Measurements from ENCODE around the gene MRPL55. TPM values are rescaled to one million over a fixed set of nuclear protein-coding genes. Genes with fewer than 3 reads are reported as not detected.
"Not testable (repeated sequence)": the region's sequence is repeated elsewhere in the genome, so short reads cannot be mapped to it uniquely, and the experiment has no call there.

MRPL55 gene
- total RNA-seq, 1 donor from 2014 or later = 38.0 TPM

DNA sequence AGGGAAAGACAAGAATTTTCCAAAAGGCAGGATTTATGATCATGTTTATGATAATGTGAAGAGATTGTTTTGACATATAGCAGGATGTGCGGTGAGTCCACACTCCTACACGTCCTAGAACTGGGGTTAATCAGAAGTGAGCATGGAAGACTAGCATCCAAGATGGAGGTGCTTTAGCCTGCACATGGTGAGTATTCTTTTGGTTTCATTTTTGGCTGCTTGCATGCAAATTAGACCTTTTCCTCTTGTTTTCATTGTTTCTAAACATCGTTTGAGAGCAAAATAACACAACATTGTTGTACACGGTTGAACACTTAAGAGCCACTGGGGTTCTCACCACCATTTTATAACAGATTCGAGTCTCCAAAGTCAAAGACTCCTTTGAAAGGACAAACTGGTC, 16.1 kb upstream of the MRPL55 start:
- no peak for DNase-seq (ENCODE audit: low spot score)
- no peak for ATAC-seq

DNA sequence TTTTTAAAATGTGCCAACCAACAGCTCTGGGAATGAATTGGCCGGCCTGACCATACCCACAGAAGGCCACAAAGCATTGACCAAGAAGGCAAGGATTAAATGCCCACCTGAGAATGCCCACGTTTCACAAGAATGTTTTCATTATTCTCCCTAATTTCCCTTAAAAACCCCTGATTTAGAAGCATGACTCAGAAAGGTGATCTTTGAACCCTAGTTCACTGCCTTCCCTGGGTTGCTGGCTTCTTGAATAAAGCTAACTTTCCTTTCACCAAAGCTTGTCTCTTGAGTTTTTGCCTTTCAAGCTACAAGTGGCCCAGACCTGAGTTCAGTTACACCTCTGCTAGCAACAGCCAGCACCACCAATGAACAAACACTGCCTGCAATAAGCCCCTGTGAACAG, 14.4 kb upstream of the MRPL55 start:
- DNase-seq (ENCODE audit: low spot score) (no peak), ATAC-seq (no peak)

DNA sequence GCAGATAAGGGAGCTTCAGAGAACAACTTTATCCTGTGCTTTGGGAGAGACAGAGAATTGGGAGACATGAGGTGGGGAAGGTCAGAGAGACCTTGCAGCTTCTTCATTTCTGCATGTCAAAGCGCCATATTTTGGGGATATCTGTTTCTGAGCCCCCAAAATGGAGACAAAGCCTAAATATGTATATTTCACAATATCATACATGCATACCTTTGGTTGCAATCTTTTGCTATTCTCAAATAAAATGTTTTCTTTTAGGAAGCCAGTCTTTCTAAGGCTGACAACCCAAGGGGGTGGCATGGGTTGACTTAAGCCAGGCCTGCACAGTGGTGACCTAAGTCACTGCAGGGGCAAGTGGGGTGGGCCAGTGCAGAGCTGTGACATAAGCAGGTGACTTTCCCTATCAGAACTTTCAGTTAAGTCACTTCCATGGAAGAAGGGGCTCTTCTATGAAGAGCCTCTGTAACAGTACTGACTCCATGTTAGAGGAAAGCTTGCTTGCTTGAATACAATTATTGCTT, 13.9 kb upstream of the MRPL55 start:
- ATAC-seq (no peak), DNase-seq (ENCODE audit: low spot score) (no peak)

DNA sequence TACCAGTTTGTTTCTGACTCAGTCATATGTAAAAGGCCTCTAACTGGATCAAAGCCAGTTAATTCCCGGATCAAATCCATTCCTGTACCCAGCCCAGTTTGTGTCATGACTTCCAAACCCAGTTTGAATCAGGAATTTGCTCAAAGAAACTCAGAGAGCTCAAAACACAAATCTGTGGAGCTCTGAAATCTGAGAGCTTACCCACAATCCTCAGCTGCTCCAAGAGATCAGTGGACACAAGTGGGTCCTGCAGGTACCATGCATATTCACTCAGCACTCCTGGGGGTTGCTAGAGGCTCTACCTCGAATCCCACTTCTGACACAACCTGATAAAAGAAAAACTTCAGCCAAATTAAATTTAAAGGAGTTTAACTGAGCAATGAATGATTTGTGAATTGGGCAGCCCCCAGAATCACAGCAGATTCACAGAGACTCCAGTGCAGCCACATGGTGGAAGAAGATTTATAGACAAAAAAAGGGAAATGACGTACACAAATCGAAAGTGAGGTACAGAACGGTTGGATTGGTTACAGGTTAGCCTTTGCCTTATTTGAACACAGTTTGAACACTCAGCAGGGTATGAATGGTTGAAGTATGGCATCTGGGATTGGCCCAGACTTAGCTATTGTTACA, 11.9 kb upstream of the MRPL55 start:
- no peak for DNase-seq (ENCODE audit: low spot score)
- ATAC-seq = no peak

DNA sequence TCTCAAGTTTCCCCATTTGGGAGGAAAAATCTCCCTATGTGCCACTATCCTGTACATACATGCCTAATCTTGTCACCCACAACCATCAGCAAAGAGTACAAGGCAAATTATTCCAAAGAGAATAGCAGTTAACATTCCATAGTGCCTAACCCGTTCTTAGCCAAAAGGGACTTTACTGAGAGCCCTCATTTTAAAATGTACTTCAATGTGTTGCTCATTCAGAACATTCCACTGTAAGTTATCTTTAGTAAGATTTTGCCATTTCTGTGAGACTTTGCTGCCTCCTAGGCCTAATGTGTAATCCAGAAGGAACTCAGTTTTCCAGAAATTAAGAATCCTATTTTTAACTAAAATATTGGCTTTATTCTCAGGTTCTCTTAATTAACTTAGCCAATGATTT, 11.3 kb upstream of the MRPL55 start:
- ATAC-seq = no peak
- no peak for DNase-seq (ENCODE audit: low spot score)

DNA sequence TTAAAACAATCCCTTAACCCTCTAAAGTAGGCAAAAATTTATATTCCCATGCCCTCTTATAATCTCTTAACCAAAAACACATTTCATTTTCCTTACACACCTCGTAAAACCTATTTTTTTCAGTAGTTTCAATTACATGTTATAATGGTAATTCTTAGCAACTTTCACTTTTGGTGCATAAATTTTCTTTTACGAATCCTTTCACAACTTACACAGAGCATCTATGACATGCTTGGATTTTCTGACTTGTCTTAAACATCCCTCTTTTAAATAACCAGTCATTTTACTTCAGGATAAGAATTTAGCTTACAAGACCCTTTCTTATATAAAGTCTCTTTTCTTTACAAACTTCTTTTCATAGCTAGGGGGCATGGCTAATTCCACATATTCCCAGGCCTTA, 8.9 kb upstream of the MRPL55 start:
- ATAC-seq = no peak

DNA sequence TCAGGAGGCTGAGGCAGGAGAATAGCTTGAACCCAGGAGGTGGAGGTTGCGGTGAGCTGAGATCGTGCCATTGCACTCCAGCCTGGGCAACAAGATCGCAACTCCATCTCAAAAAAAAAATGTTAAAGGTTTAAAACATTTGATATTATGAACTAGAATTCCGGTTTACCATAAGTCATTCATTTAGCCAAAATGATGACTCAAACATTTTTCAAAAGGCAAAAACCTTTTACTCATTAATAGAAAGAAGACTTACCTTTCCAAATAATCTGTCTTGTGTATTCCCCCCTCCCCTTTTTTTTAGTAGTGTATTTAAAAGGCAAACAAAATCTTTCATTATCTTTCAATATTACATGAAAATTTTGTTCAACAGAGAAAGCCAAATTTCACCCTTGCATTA, 8.2 kb upstream of the MRPL55 start:
- DNase-seq (ENCODE audit: low spot score) (no peak), ATAC-seq (no peak)

More for the DNA sequence above, 8.9 kb upstream of the MRPL55 start:
- DNase-seq (ENCODE audit: low spot score) = no peak

DNA sequence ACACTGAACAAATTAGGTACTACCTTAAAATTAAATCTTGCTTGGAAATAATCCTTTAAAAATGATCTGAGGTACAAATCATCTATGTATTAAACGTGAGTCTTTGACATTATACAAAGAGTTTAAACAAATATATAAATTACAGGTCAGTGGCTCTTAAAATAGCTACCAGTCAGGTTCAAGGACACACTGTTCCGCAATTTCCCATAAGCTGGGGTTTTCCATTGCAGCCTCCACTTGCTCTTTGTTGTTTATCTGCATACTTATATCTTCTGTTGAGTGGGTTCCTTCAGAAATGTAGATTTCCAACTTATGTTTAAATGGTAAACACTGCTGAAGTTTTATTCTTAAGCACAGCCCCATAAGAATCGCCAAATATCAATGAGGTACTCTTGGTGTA, 5.7 kb upstream of the MRPL55 start:
- ATAC-seq (no peak), DNase-seq (ENCODE audit: low spot score) (no peak)

DNA sequence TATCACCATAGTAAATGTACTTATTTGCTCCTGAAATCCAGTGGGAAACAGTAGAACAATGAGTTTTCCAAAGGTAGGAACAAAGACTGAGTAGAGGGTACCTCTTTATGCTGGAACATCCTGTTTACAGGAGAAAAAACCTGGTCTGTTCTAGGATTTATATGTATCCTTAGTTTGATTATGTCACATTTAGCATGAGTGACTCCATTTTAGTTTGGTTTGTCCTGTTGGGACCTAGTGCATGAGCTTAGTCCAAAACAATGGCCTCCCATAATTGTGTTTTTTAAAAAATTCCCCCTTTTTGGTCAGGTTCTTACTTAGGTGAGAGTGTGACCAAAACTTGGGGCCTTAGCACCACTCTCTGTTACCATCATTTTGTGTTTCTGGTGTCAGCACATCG, 3.5 kb upstream of the MRPL55 start:
- DNase-seq (ENCODE audit: low spot score) = no peak
- ATAC-seq = no peak

DNA sequence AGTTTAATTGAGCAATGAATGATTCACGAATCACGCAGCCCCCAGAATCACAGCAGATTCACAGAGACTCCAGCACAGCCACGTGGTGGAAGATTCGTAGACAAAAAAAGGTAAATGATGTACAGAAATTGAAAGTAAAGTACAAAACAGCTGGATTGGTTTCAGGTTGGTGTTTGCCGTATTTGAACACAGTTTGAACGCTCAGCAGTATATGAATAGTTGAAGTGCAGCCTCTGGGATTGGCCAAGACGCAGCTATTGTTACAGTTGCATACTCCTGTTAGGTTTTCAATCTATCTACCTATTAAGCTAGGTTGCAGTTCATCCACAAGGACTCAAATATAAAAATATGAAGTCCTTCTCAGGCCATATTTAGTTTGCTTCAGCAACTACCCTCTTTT, 3.1 kb upstream of the MRPL55 start:
- DNase-seq (ENCODE audit: low spot score) (no peak), ATAC-seq (no peak)

DNA sequence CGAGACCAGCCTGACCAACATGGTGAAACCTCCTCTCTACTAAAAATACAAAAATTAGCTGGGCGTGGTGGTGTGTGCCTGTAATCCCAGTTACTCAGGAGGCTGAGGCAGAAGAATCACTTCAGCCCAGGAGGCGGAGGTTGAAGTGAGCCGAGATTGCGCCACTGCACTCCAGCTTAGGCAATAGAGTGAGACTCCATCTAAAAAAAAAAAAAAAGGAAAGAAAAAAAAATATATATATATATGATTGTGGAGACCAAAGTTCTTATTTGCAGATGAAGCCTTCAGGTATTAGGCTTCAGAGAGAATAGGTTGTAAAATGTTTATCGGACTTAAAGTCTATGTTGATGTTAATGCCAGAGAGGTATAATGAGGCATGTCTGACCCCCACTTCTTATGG, 2.2 kb upstream of the MRPL55 start:
- DNase-seq (ENCODE audit: low spot score) = peak; percentile 33
- not testable (repeated sequence) for ATAC-seq

DNA sequence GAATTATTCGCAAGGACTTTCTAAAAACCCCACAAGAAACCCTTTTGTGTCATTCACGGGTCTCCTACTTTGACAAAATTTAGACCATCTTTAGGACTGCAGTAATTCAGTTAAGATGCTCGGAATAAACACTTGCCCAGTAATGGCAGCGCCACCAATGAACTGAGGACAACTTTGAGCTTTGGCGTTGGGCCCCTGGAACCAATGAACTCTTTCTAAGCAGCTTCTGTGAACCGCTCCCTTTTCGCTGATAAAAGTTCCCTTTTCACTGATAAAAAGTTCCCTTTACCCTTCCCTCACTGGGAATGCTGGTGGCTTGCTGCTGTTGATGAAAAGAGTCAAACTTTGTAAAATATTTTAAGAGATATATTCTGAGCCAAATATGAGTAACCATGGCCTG, 1.5 kb upstream of the MRPL55 start:
- no peak for ATAC-seq
- no peak for DNase-seq (ENCODE audit: low spot score)

DNA sequence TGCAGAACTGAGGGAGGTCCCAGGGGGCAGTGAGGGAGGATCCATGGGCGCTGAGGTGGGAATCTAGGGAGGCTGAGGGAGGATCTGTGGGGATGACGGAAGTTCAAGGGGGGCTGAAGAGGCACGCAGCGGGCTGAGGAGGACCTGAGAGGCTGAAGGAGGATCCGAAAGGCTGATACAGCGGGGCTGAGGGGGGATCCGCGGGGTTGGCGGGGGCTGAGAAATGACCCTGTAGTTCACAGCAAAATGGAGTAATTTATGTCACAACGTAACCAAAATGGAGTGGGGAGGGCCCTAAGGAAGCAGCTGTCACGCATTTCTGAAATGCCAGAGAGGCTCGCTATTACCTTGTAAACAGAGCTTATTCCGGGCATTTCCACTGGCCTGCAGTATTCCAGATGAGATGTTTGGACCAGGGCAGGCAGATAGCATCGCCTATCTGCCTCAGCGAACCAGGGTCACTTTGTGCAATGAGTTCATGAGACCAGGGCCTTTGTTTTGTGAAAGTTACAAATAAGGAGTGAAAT, 926 bp upstream of the MRPL55 start:
- ATAC-seq (no peak), DNase-seq (ENCODE audit: low spot score) (no peak)

DNA sequence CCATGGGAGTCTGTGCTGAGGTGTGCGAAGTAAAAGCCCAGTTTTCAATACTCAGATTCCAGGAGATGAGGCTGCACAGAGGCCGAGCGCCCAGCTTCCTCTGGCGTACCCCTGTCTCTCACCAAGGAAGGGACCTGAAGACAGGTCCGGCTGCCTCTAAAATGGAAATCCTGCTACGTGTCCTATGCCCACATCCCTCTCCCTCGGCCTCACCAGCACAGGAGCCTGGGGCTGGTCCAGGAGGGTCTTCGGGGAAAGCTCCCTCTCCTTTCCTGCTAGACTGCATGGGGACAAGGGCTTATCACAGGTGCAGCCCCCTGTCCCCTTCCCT, 392 bp downstream of the MRPL55 start:
- ATAC-seq (no peak), DNase-seq (ENCODE audit: low spot score) (no peak)

DNA sequence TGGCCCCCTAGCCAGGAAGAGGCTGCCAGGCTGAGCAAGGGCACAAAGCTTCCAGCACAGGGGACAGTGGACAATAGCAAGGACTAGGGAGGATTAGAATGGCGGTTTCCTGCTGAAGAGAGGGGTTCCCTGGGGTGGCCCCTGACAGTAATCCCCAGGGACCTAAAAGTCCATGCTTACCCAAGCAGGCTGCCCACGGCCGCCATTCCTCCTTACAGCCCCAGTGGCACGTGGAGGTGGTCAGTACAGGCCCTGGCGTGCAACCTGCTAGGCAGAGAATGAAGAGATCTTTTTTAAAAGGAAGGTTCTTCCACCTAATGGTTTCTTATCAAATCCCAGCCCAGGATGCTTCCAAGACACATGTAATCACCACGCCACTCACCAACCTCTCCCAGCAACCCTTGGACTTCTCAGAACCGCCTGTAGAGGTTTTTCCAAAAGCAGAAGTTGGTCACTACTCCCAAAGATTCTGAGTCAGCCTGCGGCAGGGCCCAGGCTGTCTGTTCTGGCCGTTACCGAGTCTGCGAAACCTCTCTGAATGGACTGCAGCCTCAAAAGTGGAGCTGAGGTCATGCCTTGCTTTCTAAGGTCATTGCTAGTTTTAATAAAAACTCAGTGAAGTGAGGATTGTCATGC, 926 bp downstream of the MRPL55 start:
- ATAC-seq = no peak
- no peak for DNase-seq (ENCODE audit: low spot score)

DNA sequence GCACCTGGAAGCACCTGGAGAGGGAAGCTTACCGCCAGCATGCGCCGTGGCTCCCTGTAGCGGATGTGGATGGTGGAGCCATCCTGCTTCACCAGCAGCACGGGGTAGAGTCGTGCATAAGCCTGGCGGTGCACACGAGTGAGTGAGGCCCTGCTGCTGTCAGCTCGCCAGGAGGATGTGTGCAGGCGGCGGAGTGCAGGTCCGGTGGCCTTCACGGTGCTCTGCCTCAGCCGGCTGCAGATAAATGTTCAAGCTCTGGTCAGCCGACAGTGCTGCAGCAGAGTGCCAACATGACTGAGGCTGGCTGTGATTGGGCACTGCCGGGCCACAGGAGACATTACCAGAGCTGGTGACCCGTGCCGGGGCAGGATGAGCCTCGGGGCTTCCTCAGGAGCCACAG, 1.5 kb downstream of the MRPL55 start:
- no peak for ATAC-seq
- DNase-seq (ENCODE audit: low spot score) = no peak

DNA sequence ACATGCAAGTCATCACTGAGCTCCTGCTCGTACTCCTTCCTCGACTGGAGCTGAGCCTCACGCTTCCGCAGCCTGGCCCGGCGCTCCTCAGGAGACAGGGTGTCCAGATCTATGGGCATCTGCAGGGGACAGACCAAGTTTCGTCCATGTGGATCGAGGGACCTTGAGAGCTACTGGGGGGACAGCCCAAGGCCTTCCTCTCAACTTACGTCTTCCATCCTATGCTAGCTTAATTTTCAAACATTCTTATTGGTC, 2.4 kb downstream of the MRPL55 start:
- DNase-seq (ENCODE audit: low spot score) (no peak), ATAC-seq (no peak)

DNA sequence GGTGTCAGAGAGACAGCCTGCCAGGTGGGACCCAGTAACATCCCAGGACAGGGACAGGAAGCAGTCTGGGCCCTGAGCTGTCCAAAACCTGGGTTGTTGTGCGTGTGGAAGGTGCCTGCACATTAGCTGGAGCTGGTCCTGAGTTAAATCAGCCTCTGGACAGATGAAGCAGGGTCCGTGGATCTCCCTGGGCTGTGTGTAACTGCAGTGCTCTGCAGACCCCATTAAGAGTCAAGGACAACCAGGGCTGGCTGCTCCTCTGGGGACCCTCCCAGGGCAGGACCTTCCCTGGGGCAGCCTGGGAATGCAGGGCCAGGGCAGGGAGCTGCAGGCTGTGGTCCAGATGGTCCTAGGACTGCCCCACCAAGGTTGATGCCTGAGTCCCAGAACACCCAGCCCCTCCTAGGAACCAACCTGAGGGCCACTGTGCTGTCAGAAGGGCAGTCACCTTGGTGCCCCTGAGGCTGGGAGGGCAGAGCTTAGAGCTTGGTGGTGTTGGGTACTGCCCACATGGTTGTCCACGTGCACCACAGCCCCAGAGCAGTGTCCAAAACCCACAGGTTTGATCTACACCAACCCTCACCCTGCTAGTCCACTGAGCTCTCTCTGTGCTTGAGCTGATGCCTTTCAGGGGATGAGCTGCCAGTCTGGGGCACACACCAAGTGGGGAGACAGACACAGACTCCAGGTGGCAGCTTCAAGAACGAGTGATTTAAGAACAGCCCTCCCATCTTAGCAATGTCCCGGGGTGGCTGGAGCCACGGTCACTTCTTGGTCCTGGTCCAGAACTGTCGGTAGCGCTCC, 2.9 kb downstream of the MRPL55 start:
- no peak for DNase-seq (ENCODE audit: low spot score)
- no peak for ATAC-seq

DNA sequence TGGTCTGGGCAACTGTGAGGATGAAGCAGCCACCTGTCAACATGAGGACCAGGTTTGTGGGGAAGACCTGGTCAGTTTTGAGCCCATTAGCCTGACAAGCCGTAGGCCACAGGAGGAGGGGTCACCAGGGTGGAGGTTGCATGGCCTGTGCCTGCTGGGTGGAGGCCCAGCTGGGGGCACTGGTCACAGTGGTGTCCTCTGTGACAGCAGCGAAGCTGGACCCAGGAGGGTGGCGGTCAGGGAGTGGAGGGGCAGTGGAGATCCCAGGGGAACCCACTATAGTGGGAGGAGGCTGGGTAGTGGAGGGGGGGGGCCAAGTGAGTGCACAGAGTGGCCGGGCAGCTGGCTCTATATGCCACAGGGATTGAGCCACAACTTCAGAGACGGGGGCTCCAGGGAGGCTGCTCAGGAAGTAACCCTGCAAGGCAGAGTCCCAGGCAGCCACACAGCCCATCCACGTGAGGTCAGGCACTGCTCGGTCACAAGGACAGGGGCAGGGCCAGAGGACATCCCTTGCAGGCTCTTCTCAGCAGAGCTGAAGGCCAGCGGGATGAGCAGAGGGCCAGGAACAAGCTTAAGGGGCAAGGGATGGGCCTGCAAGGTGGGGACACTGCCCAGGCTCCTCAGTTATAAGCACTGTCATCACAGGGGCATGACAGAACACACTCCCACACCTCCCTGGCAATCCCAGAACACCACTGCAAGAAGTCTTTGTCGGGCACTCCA, 3.7 kb downstream of the MRPL55 start:
- no peak for ATAC-seq
- no peak for DNase-seq (ENCODE audit: low spot score)

DNA sequence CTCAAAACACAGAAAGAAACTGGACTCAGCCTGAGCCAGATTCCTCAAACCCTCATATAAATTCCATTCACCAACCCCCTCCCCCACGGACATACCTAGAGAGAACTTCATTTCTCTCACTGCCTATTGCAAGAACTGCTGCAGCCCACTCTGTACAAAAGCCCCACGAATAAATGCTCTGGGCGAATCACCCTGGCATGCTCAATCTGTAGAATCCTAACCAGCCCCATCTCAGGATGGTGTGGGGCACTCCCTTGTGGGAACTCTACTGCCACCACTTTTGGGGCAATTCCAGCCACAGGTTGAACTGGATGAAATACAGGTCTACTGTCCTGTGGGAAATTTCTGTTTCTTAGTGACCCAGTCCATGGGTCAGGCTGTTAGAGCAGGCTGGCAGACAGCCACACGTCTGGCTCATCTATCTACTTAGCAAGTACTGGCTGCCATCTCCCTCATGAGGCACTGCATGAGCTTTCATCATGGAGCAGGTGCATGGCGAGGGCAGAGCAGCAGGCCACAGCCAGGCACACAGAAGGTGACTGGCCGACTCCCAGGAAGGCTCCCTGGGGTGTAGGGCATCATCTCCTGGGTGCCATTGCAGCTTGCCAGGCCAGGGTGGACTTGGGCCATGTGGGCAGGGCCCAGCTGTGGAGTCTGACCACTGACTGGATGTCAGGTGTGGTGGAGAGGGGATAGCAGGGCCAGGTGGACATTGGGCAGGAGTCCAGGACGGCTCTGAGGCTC, 4.4 kb downstream of the MRPL55 start:
- peak; percentile 74 for DNase-seq (ENCODE audit: low spot score)
- peak; percentile 2 for ATAC-seq

Measured in left lobe of liver (tissue), 2 donors.